Spleen (tissue), 11 donors: Measurements from ENCODE around the gene KDM5B. TPM values are rescaled to one million over a fixed set of nuclear protein-coding genes. Genes with fewer than 3 reads are reported as not detected.

Source experiments
- DNase-seq: peaks from one replicate; pipeline ENCODE4 v3.0.0-alpha.2; 2020
- H3K27ac ChIP-seq, 8 donors: fragments of 200-600 bp; sonication (generic) in 7 of 8; 1 replicate in 4 of 8; 2 replicates in 4 of 8; pipeline versions ENCODE4 v1.5.0 to v1.8.0; 2016 to 2021; ENCODE audit warnings: inconsistent platforms in 4 of 8, mild to moderate bottlenecking in 4 of 8, moderate library complexity in 1 of 8
- H3K27me3 ChIP-seq, 7 donors: fragments of 200-600 bp; sonication (generic) in 6 of 7; replicated peaks in 1 of 7; 1 replicate in 4 of 7; 2 replicates in 3 of 7; pipeline versions ENCODE4 v1.5.0 to v1.8.0; 2016 to 2021; ENCODE audit warnings: inconsistent platforms in 3 of 7, mild to moderate bottlenecking in 1 of 7
- H3K36me3 ChIP-seq, 6 donors: fragments of 200-600 bp; sonication (generic) in 5 of 6; 1 replicate in 4 of 6; 2 replicates in 2 of 6; pipeline versions ENCODE4 v1.5.0 to v1.8.0; 2016 to 2021; ENCODE audit warnings: inconsistent platforms in 2 of 6
- H3K4me1 ChIP-seq, 6 donors: fragments of 200-600 bp; sonication (generic) in 5 of 6; 1 replicate in 3 of 6; 2 replicates in 3 of 6; pipeline versions ENCODE4 v1.5.0 to v1.8.0; 2016 to 2021; ENCODE audit warnings: inconsistent platforms in 3 of 6
- H3K4me3 ChIP-seq, 8 donors: fragments of 200-600 bp; sonication (generic) in 7 of 8; 1 replicate in 4 of 8; 2 replicates in 4 of 8; pipeline versions ENCODE4 v1.5.0 to v1.8.0; 2016 to 2021; ENCODE audit warnings: inconsistent platforms in 4 of 8, mild to moderate bottlenecking in 4 of 8, moderate library complexity in 2 of 8
- H3K9me3 ChIP-seq, 8 donors: fragments of 200-600 bp; sonication (generic) in 7 of 8; 1 replicate in 4 of 8; 2 replicates in 4 of 8; pipeline versions ENCODE4 v1.5.0 to v1.8.0; 2016 to 2021; ENCODE audit warnings: inconsistent platforms in 4 of 8
- POLR2A ChIP-seq, 3 donors: fragments of 450-650 bp; IDR thresholded peaks; one replicate each; pipeline ENCODE4 v1.5.1; 2017; ENCODE audit warnings: antibody characterized with exemption in 3 of 3, mild to moderate bottlenecking in 1 of 3
- POLR2AphosphoS5 ChIP-seq, 3 donors: sonication (generic); formaldehyde crosslinking; IDR thresholded peaks; one replicate each; pipeline ENCODE4 v1.5.1; 2017; ENCODE audit warnings: antibody characterized with exemption in 3 of 3
- WGBS, 5 donors: extraction: QIAGEN DNeasy Blood & Tissue Kit in 3 of 5; methylation state at CpG; one replicate each; pipeline versions ENCODE4 v1.1.5 to v1.1.7; 2013 to 2018; 5-methylcytosine and 5-hydroxymethylcytosine counted together
- intact Hi-C: fragments of 100-400 bp; cut with DNase I; formaldehyde crosslinking; loops from one replicate; pipeline ENCODE4 v1.15.0; 2023; ENCODE audit warnings: low total_unique reads
- polyA plus RNA-seq, 3 donors: library from polyadenylated mRNA; stranded (reverse); fragments of 200-250 nt; gene quantifications; one replicate each; pipeline ENCODE4 v1.2.1, GENCODE V29; 2013
- total RNA-seq, 7 donors: library from RNA; depleted of rRNA in 3 of 7; stranded (reverse); fragments of >200 nt in 3 of 7; fragmentation: NEBNext Ultra II Directional in 4 of 7; extraction: Animal tissue kit (Norgen Biotek cat#: 25700) in 4 of 7; gene quantifications; one replicate each; pipeline versions ENCODE4 v1.1.0 to v1.2.1, GENCODE V29; 2016 to 2021
- TF ChIP-seq, protein P1 (sequence below), 11 experiments: fragments of 200-600 bp in 7 of 11; fragments of 450-650 bp in 4 of 11; sonication (generic) in 4 of 11; IDR thresholded peaks in 8 of 11; conservative IDR thresholded peaks in 3 of 11; 1 replicate in 7 of 11; 2 replicates in 4 of 11; pipeline versions ENCODE4 v1.4.0 to v1.8.0; 2016 to 2021; ENCODE audit warnings: antibody characterized with exemption in 11 of 11, inconsistent platforms in 4 of 11, mild to moderate bottlenecking in 1 of 11
- donor health status: healthy with polysubstance abuse.
- donor health status: DM: no; HTN: no; CAD: no; lungs with moderate emphysema.
- donor health status: DM: no; HTN: no; CAD: no.
- donor health status: Bipolar disorder and iron deficiency.
- donor health status: healthy.
- donor health status: DM: no; HTN: no; CAD: no.
- donor health status: DM: yes; HTN: yes; CAD: no.

The KDM5B gene
- total and polyA plus RNA-seq, 10 donors, result 7.7 to 71.9 (median 52.3) TPM

DNA sequence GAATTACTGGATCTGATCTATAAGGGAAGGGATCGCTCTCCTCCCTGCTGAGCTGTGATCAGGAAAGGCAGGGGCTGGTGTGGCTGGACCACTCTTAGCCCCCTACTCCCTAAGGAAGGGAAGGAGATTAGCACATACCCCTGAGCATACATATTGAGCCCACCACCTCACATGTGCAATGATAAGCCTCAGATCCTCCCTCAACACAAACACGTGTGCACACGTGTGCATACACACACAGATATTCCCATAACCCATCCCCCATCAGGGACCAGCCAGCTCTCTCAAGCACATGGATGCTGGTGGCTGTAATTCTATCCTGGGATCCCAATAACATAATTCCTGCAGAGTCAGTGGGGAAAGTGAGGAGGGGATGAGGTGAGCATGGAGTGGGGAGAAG, 119.1 kb downstream of the KDM5B start:
- no peak for DNase-seq
- Histone ChIP-seq H3K4me3 (no peak overlapping the region), H3K27me3 (peaks cover 0 to 89% (median 8%) of the 10 kb centered on the region in 7 donors), H3K36me3 (no peaks in the 10 kb centered on the region), H3K4me1 (no peaks in the 10 kb centered on the region), H3K27ac (no peak overlapping the region), H3K9me3 (no peaks in the 10 kb centered on the region)
- intact Hi-C loops, result no loop called here
- TF ChIP-seq, protein P1, sequence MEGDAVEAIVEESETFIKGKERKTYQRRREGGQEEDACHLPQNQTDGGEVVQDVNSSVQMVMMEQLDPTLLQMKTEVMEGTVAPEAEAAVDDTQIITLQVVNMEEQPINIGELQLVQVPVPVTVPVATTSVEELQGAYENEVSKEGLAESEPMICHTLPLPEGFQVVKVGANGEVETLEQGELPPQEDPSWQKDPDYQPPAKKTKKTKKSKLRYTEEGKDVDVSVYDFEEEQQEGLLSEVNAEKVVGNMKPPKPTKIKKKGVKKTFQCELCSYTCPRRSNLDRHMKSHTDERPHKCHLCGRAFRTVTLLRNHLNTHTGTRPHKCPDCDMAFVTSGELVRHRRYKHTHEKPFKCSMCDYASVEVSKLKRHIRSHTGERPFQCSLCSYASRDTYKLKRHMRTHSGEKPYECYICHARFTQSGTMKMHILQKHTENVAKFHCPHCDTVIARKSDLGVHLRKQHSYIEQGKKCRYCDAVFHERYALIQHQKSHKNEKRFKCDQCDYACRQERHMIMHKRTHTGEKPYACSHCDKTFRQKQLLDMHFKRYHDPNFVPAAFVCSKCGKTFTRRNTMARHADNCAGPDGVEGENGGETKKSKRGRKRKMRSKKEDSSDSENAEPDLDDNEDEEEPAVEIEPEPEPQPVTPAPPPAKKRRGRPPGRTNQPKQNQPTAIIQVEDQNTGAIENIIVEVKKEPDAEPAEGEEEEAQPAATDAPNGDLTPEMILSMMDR (IDR thresholded peaks at IDR 0.05 in 8 of 11, conservative IDR thresholded peaks at IDR 0.05 in 3 of 11), result no peak
- no peak for TF ChIP-seq POLR2AphosphoS5 (IDR thresholded peaks at IDR 0.05)
- TF ChIP-seq POLR2A (IDR thresholded peaks at IDR 0.05), result no peak
- 62 to 72% (median 63%) methylated on average over 3 of the region's 3 CpGs for WGBS, 5 donors

DNA sequence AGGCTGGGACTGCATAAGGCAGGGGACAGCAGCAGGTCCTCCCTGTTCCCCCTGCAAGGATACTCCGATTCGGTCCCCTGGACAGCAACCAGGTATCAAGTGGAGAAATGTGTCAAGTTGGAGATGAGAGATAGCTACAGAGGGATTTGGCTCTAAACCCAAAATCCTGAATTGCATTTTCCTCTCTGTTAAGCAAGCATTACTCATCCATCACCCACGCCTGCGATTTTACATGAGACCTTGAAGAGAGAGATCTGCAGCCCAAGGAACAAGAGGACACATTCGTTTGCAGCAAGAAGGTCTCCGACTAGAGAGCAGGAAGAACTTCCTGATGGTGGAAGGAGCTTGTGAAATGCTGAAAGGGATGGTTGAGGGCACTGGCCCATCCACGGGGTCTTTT, 119.8 kb downstream of the KDM5B start:
- H3K4me1 ChIP-seq, result no peaks in the 10 kb centered on the region
- intact Hi-C loops, result no loop called here
- no peak for DNase-seq
- no peaks in the 10 kb centered on the region for H3K9me3 ChIP-seq
- WGBS, 5 donors, result 63 to 83% (median 78%) methylated on average over 7 of the region's 7 CpGs
- TF ChIP-seq POLR2AphosphoS5 (IDR thresholded peaks at IDR 0.05), result no peak
- no peak for TF ChIP-seq POLR2A (IDR thresholded peaks at IDR 0.05)
- TF ChIP-seq, protein P1 (IDR thresholded peaks at IDR 0.05 in 8 of 11, conservative IDR thresholded peaks at IDR 0.05 in 3 of 11), result no peak
- no peaks in the 10 kb centered on the region for H3K36me3 ChIP-seq
- peaks cover 0 to 88% (median 8%) of the 10 kb centered on the region in 7 donors for H3K27me3 ChIP-seq
- H3K4me3 ChIP-seq, result no peak overlapping the region
- H3K27ac ChIP-seq, result no peak overlapping the region

DNA sequence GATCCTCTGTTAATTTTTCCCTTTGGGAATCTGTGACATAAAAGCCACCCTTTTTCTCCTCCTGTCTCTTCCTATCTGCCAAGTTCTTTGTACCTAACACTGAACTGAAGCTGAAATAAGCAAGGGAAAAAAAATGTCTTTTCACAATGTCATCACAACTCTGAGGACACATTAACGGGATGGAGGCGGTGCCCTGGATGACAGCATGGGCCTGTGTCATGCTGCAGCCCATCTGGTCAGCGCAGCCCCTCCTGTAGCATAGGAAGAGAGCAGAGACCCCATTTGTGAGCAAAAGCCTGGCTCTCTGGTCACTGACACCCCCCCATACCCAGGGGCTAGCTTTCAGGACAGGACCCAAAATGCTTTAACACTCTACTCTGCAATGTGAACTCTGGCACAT, 120.4 kb downstream of the KDM5B start:
- no peaks in the 10 kb centered on the region for H3K36me3 ChIP-seq
- H3K9me3 ChIP-seq, result no peaks in the 10 kb centered on the region
- H3K27me3 ChIP-seq, result peaks cover 0 to 88% (median 8%) of the 10 kb centered on the region in 7 donors
- no peaks in the 10 kb centered on the region for H3K4me1 ChIP-seq
- no peak overlapping the region for H3K4me3 ChIP-seq
- DNase-seq, result peak; percentile 31
- no peak for TF ChIP-seq POLR2AphosphoS5 (IDR thresholded peaks at IDR 0.05)
- TF ChIP-seq, protein P1 (IDR thresholded peaks at IDR 0.05 in 8 of 11, conservative IDR thresholded peaks at IDR 0.05 in 3 of 11), result no peak
- no peak for TF ChIP-seq POLR2A (IDR thresholded peaks at IDR 0.05)
- 75 to 82% (median 78%) methylated on average over 3 of the region's 3 CpGs for WGBS, 5 donors
- intact Hi-C loops, result no loop called here
- H3K27ac ChIP-seq, result no peak overlapping the region

DNA sequence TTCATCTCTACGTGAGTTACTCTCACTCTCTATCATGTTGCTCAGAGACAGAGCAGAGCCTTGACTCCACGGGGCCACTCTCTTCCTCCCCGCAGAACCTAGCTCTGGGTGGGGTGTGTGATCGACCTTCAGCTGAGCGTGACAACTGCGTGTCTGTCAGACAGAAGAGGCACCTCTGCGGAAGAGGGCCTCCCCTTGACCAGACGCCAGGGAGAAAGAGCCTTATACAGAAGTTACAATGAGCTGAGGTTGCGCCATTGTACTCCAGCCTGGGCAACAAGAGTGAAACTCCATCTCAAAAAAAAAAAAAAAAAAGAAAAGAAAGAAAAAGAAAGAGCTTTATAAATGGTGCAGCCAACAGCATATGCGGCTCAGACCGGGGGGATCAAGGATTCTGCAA, 120.9 kb downstream of the KDM5B start:
- H3K27me3 ChIP-seq, result peaks cover 0 to 89% (median 8%) of the 10 kb centered on the region in 7 donors
- H3K4me1 ChIP-seq, result no peaks in the 10 kb centered on the region
- no peaks in the 10 kb centered on the region for H3K9me3 ChIP-seq
- intact Hi-C loops, result no loop called here
- TF ChIP-seq POLR2AphosphoS5 (IDR thresholded peaks at IDR 0.05) (no peak), POLR2A (IDR thresholded peaks at IDR 0.05) (no peak)
- TF ChIP-seq, protein P1 (IDR thresholded peaks at IDR 0.05 in 8 of 11, conservative IDR thresholded peaks at IDR 0.05 in 3 of 11), result no peak
- no peak overlapping the region for H3K4me3 ChIP-seq
- no peaks in the 10 kb centered on the region for H3K36me3 ChIP-seq
- DNase-seq, result peak; percentile 27
- H3K27ac ChIP-seq, result no peak overlapping the region
- WGBS, 5 donors, result 67 to 78% (median 70%) methylated on average over 11 of the region's 11 CpGs
